HEK293 (cell line): ENCODE results near the gene TRIM46.

Source experiments
- CTCF ChIA-PET: fragments of 350-600 bp; formaldehyde crosslinking; extraction: SDS; loops from one replicate; lab custom pipeline; 2021; ENCODE audit warnings: antibody characterized with exemption; lab: Yijun Ruan, JAX
- POLR2A ChIA-PET: fragments of 300-600 bp; formaldehyde crosslinking; extraction: SDS; loops from one replicate; lab custom pipeline; 2020; ENCODE audit warnings: antibody characterized with exemption, inconsistent platforms; lab: Yijun Ruan, JAX
- H3K27ac ChIP-seq: fragments of 200-500 bp; sonication (Bioruptor generic); 2 replicates; pipeline ENCODE4 v1.5.1; 2014; ENCODE audit warnings: low read depth, low read length, control low read depth, inconsistent platforms; ENCODE audit errors: extremely low read depth
- H3K36me3 ChIP-seq, 2 experiments: fragments of 200-500 bp in 1 of 2; sonication (Bioruptor generic) in 1 of 2; 1 replicate in 1 of 2; 2 replicates in 1 of 2; pipeline ENCODE4 v1.5.1; 2014 to 2017; ENCODE audit warnings: inconsistent platforms in 2 of 2, low read length in 2 of 2; ENCODE audit not compliant: control insufficient read depth in 2 of 2, insufficient read depth in 1 of 2
- H3K4me1 ChIP-seq: fragments of 200-500 bp; sonication (Bioruptor generic); 2 replicates; pipeline ENCODE4 v1.5.1; 2014; ENCODE audit warnings: mild to moderate bottlenecking, low read length, inconsistent platforms; ENCODE audit not compliant: control insufficient read depth, insufficient read depth
- H3K4me3 ChIP-seq: 2 replicates; pipeline ENCODE4 v1.5.1; 2011; ENCODE audit warnings: low read depth, mild to moderate bottlenecking, control low read depth, low read length, moderate library complexity
- H3K9me3 ChIP-seq: fragments of 200-500 bp; sonication (Bioruptor generic); 2 replicates; pipeline ENCODE4 v1.5.1; 2014; ENCODE audit warnings: low read depth, low read length, inconsistent platforms; ENCODE audit not compliant: control insufficient read depth, insufficient read depth
- EGR2 ChIP-seq: fragments of 450-650 bp; formaldehyde crosslinking; IDR thresholded peaks from 2 replicates; pipeline ENCODE4 v1.5.1; 2016; ENCODE audit warnings: low read depth, missing biosample characterization, missing genetic modification characterization
- KLF17 ChIP-seq: fragments of 450-650 bp; formaldehyde crosslinking; IDR thresholded peaks from 2 replicates; pipeline ENCODE4 v1.5.1; 2016; ENCODE audit warnings: missing biosample characterization, missing genetic modification characterization
- SETDB1 ChIP-seq: IDR thresholded peaks from one replicate; pipeline ENCODE4 v1.6.1; 2017; ENCODE audit warnings: mild to moderate bottlenecking, low read length, moderate library complexity, mixed read lengths; ENCODE audit not compliant: insufficient read length
- TCF7L2 ChIP-seq: IDR thresholded peaks from 2 replicates; pipeline ENCODE4 v1.6.1; 2011; ENCODE audit warnings: low read depth, mild to moderate bottlenecking, inconsistent platforms, low read length, moderate library complexity, borderline replicate concordance
- WT1 ChIP-seq: fragments of 450-650 bp; formaldehyde crosslinking; IDR thresholded peaks from 2 replicates; pipeline ENCODE4 v1.5.1; 2016; ENCODE audit warnings: missing biosample characterization, missing genetic modification characterization
- ZBTB48 ChIP-seq: fragments of 450-650 bp; formaldehyde crosslinking; IDR thresholded peaks from 2 replicates; pipeline ENCODE4 v1.5.1; 2016; ENCODE audit warnings: missing biosample characterization, missing genetic modification characterization
- ZIC2 ChIP-seq: fragments of 450-650 bp; formaldehyde crosslinking; IDR thresholded peaks from 2 replicates; pipeline ENCODE4 v1.5.1; 2016; ENCODE audit warnings: missing biosample characterization, missing genetic modification characterization
- ZNF133 ChIP-seq: fragments of 450-650 bp; formaldehyde crosslinking; IDR thresholded peaks from 2 replicates; pipeline ENCODE4 v1.5.1; 2016; ENCODE audit warnings: missing biosample characterization, missing genetic modification characterization
- ZNF138 ChIP-seq: fragments of 450-650 bp; formaldehyde crosslinking; IDR thresholded peaks from 2 replicates; pipeline ENCODE4 v1.5.1; 2016; ENCODE audit warnings: missing biosample characterization, missing genetic modification characterization, borderline replicate concordance
- ZNF23 ChIP-seq: fragments of 450-650 bp; formaldehyde crosslinking; IDR thresholded peaks from 2 replicates; pipeline ENCODE4 v1.5.1; 2016; ENCODE audit warnings: missing biosample characterization, missing genetic modification characterization, borderline replicate concordance
- ZNF280C ChIP-seq: fragments of 450-650 bp; formaldehyde crosslinking; IDR thresholded peaks from 2 replicates; pipeline ENCODE4 v1.5.1; 2016; ENCODE audit warnings: missing biosample characterization, missing genetic modification characterization
- ZNF324 ChIP-seq: fragments of 450-650 bp; formaldehyde crosslinking; IDR thresholded peaks from 2 replicates; pipeline ENCODE4 v1.5.1; 2016; ENCODE audit warnings: missing biosample characterization, missing genetic modification characterization
- ZNF48 ChIP-seq: fragments of 450-650 bp; formaldehyde crosslinking; IDR thresholded peaks from 2 replicates; pipeline ENCODE4 v1.5.1; 2016; ENCODE audit warnings: missing biosample characterization, missing genetic modification characterization
- ZNF521 ChIP-seq: fragments of 450-650 bp; formaldehyde crosslinking; IDR thresholded peaks from 2 replicates; pipeline ENCODE4 v1.5.1; 2017; ENCODE audit warnings: missing biosample characterization, mild to moderate bottlenecking, missing genetic modification characterization
- ZNF626 ChIP-seq: fragments of 450-650 bp; sonication (Bioruptor Pico); formaldehyde crosslinking; IDR thresholded peaks from 2 replicates; pipeline ENCODE4 v1.5.1; 2018; ENCODE audit warnings: missing biosample characterization, missing genetic modification characterization, inconsistent platforms
- ZNF629 ChIP-seq: fragments of 450-650 bp; formaldehyde crosslinking; IDR thresholded peaks from 2 replicates; pipeline ENCODE4 v1.5.1; 2017; ENCODE audit warnings: missing biosample characterization, missing genetic modification characterization
- ZNF639 ChIP-seq: fragments of 450-650 bp; formaldehyde crosslinking; IDR thresholded peaks from 2 replicates; pipeline ENCODE4 v1.5.1; 2016; ENCODE audit warnings: missing biosample characterization, missing genetic modification characterization
- TF ChIP-seq, protein P1 (sequence below): fragments of 450-650 bp; formaldehyde crosslinking; IDR thresholded peaks from 2 replicates; pipeline ENCODE4; 2016; ENCODE audit warnings: missing biosample characterization, missing genetic modification characterization
- TF ChIP-seq, protein P2 (sequence below): fragments of 450-650 bp; formaldehyde crosslinking; IDR thresholded peaks from 2 replicates; pipeline ENCODE4 v1.5.0; 2017; ENCODE audit warnings: missing biosample characterization, missing genetic modification characterization, borderline replicate concordance

Gene TRIM46

GRCh38 chr1:155176544-155177071, 3.0 kb downstream of the TRIM46 start (continued):
- TF ChIP-seq ZNF133: 0 out of 2 replicates have a peak, but pooled peaks have one; percentile 19
- TF ChIP-seq ZNF138: no peak
- TF ChIP-seq, all 188 proteins: peak for 6

- Histone ChIP-seq H3K9me3 (no peaks in the 10 kb centered on the region), H3K36me3 (no peaks in the 10 kb centered on the region), H3K4me3 (no peak overlapping the region), H3K4me1 (no peaks in the 10 kb centered on the region), H3K27ac (no peak overlapping the region)
- ChIA-PET POLR2A (interaction anchor here (1.0 to 1.4 kb wide), 3 partner anchors 17 to 145 kb away, joined by 3 to 11 read pairs (median 4); no protein-coding TSS in a partner anchor), CTCF (interaction anchor here (0.5 to 4.3 kb wide), 13 partner anchors 9 to 1827 kb away, joined by 3 to 49 read pairs (median 4); partner anchors contain the start of gene THBS3)
- TF ChIP-seq TCF7L2 (no peak), ZNF639 (tag by site-specific recombination) (no peak), ZNF521 (no peak), SETDB1 (no peak), WT1 (tag by site-specific recombination) (no peak), EGR2 (tag by site-specific recombination) (no peak), ZNF23 (tag by site-specific recombination) (no peak), ZIC2 (tag by site-specific recombination) (no peak), ZBTB48 (no peak), ZNF324 (no peak), ZNF280C (tag by site-specific recombination) (no peak), ZNF48 (tag by site-specific recombination) (no peak), ZNF629 (tag by site-specific recombination) (no peak), KLF17 (tag by site-specific recombination) (no peak), ZNF626 (tag by site-specific recombination) (no peak)
- TF ChIP-seq, protein P1, sequence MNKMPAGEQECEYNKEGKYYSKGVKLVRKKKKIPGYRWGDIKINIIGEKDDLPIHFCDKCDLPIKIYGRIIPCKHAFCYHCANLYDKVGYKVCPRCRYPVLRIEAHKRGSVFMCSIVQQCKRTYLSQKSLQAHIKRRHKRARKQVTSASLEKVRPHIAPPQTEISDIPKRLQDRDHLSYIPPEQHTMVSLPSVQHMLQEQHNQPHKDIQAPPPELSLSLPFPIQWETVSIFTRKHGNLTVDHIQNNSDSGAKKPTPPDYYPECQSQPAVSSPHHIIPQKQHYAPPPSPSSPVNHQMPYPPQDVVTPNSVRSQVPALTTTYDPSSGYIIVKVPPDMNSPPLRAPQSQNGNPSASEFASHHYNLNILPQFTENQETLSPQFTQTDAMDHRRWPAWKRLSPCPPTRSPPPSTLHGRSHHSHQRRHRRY (tag by site-specific recombination): no peak
- TF ChIP-seq, protein P2, sequence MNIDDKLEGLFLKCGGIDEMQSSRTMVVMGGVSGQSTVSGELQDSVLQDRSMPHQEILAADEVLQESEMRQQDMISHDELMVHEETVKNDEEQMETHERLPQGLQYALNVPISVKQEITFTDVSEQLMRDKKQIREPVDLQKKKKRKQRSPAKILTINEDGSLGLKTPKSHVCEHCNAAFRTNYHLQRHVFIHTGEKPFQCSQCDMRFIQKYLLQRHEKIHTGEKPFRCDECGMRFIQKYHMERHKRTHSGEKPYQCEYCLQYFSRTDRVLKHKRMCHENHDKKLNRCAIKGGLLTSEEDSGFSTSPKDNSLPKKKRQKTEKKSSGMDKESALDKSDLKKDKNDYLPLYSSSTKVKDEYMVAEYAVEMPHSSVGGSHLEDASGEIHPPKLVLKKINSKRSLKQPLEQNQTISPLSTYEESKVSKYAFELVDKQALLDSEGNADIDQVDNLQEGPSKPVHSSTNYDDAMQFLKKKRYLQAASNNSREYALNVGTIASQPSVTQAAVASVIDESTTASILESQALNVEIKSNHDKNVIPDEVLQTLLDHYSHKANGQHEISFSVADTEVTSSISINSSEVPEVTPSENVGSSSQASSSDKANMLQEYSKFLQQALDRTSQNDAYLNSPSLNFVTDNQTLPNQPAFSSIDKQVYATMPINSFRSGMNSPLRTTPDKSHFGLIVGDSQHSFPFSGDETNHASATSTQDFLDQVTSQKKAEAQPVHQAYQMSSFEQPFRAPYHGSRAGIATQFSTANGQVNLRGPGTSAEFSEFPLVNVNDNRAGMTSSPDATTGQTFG (tag by site-specific recombination): no peak
These were observed 3.7 kb downstream of the TRIM46 start for GRCh38 chr1:155177192-155177917.
